WTC11 (cell line): ENCODE measurements around the gene NUP214. TPM values are rescaled to one million over a fixed set of nuclear protein-coding genes. Genes with fewer than 3 reads are reported as not detected.

ENCODE experiments used
- ATAC-seq: fragments of 200-7000 bp; cut with Tn5 transposase; 2 replicates; pipeline ENCODE4 v1.10.0; 2021; ENCODE audit warnings: mild to moderate bottlenecking, moderate library complexity
- CTCF ChIA-PET: fragments of 300-600 bp; sonication (Branson Sonifier 250); formaldehyde crosslinking; loops from one replicate; lab custom pipeline; 2021; ENCODE audit warnings: antibody characterized with exemption; lab: Charles Lee
- POLR2A ChIA-PET: fragments of 350-600 bp; sonication (Branson Sonifier 250); formaldehyde crosslinking; loops from one replicate; lab custom pipeline; 2021; ENCODE audit warnings: antibody characterized with exemption; lab: Charles Lee
- DNase-seq: peaks from one replicate; pipeline ENCODE4 v3.0.0; 2021; ENCODE audit warnings: low spot score
- H3K27ac Mint-ChIP-seq: 2 replicates; pipeline ENCODE4 v1.8.0; 2021; ENCODE audit warnings: mixed read lengths
- H3K27me3 Mint-ChIP-seq: 2 replicates; pipeline ENCODE4 v1.8.0; 2021; ENCODE audit warnings: low read depth, mild to moderate bottlenecking, moderate library complexity, mixed read lengths
- H3K36me3 Mint-ChIP-seq: 2 replicates; pipeline ENCODE4 v1.8.0; 2021; ENCODE audit warnings: mixed read lengths
- H3K4me1 Mint-ChIP-seq: 2 replicates; pipeline ENCODE4 v1.8.0; 2022; ENCODE audit warnings: mixed read lengths
- H3K4me3 Mint-ChIP-seq: 2 replicates; pipeline ENCODE4 v1.8.0; 2021; ENCODE audit warnings: mild to moderate bottlenecking, moderate library complexity, mixed read lengths
- H3K9me3 Mint-ChIP-seq: 2 replicates; pipeline ENCODE4 v1.8.0; 2021; ENCODE audit warnings: mixed read lengths
- AR ChIP-seq: fragments of 250-450 bp; sonication (Bioruptor Pico); IDR thresholded peaks from 2 replicates; pipeline ENCODE4 v1.9.0; 2021; ENCODE audit warnings: mild to moderate bottlenecking
- ATF2 ChIP-seq: sonication (generic); formaldehyde crosslinking; IDR thresholded peaks from 2 replicates; pipeline ENCODE4 v1.8.1; 2022; ENCODE audit warnings: low read depth, missing genetic modification reagents, borderline replicate concordance
- CREB1 ChIP-seq: sonication (generic); formaldehyde crosslinking; IDR thresholded peaks from 2 replicates; pipeline ENCODE4 v1.8.0; 2023; ENCODE audit warnings: mild to moderate bottlenecking, missing genetic modification reagents
- E2F4 ChIP-seq: sonication (generic); formaldehyde crosslinking; IDR thresholded peaks from 2 replicates; pipeline ENCODE4 v1.8.1; 2022; ENCODE audit warnings: low read depth, mild to moderate bottlenecking, moderate library complexity, missing genetic modification reagents, borderline replicate concordance
- EMX1 ChIP-seq: fragments of 250-450 bp; sonication (Bioruptor Pico); IDR thresholded peaks from 2 replicates; pipeline ENCODE4 v1.8.0; 2021; ENCODE audit warnings: mild to moderate bottlenecking
- FOXK1 ChIP-seq: sonication (generic); formaldehyde crosslinking; IDR thresholded peaks from 2 replicates; pipeline ENCODE4 v1.8.0; 2022; ENCODE audit warnings: mild to moderate bottlenecking, moderate library complexity, missing genetic modification reagents
- FOXP4 ChIP-seq: sonication (generic); formaldehyde crosslinking; IDR thresholded peaks from 2 replicates; pipeline ENCODE4 v1.8.0; 2022; ENCODE audit warnings: mild to moderate bottlenecking, missing genetic modification reagents
- GABPB1 ChIP-seq: sonication (generic); formaldehyde crosslinking; IDR thresholded peaks from 2 replicates; pipeline ENCODE4 v1.8.1; 2023; ENCODE audit warnings: mild to moderate bottlenecking, missing genetic modification reagents
- GRHL2 ChIP-seq: fragments of 250-450 bp; sonication (Bioruptor Pico); IDR thresholded peaks from 2 replicates; pipeline ENCODE4 v1.8.0; 2022; ENCODE audit warnings: mild to moderate bottlenecking, moderate library complexity; ENCODE audit not compliant: insufficient replicate concordance, severe bottlenecking
- GTF2I ChIP-seq: fragments of 250-450 bp; sonication (Bioruptor Pico); conservative IDR thresholded peaks from 2 replicates; pipeline ENCODE4 v1.4.0; 2021; ENCODE audit warnings: mild to moderate bottlenecking
- MAX ChIP-seq: sonication (generic); formaldehyde crosslinking; IDR thresholded peaks from 2 replicates; pipeline ENCODE4 v1.8.0; 2022; ENCODE audit warnings: mild to moderate bottlenecking, missing genetic modification reagents
- NFATC4 ChIP-seq: fragments of 250-450 bp; sonication (Bioruptor Pico); IDR thresholded peaks from 2 replicates; pipeline ENCODE4 v1.9.0; 2021; ENCODE audit warnings: mild to moderate bottlenecking
- NFE2L1 ChIP-seq: sonication (generic); formaldehyde crosslinking; IDR thresholded peaks from 2 replicates; pipeline ENCODE4 v1.8.1; 2023; ENCODE audit warnings: missing genetic modification reagents
- NR2C2 ChIP-seq: sonication (generic); formaldehyde crosslinking; IDR thresholded peaks from 2 replicates; pipeline ENCODE4 v1.8.0; 2022; ENCODE audit warnings: mild to moderate bottlenecking, missing genetic modification reagents
- SMAD3 ChIP-seq: sonication (generic); formaldehyde crosslinking; IDR thresholded peaks from 2 replicates; pipeline ENCODE4 v1.8.0; 2022; ENCODE audit warnings: missing genetic modification reagents, mild to moderate bottlenecking, borderline replicate concordance
- TCF7 ChIP-seq: sonication (generic); formaldehyde crosslinking; IDR thresholded peaks from 2 replicates; pipeline ENCODE4 v1.8.0; 2022; ENCODE audit warnings: mild to moderate bottlenecking, low read depth, missing genetic modification reagents, moderate library complexity
- ZNF425 ChIP-seq: fragments of 250-450 bp; sonication (Bioruptor Pico); conservative IDR thresholded peaks from 2 replicates; pipeline ENCODE4 v1.9.0; 2021; ENCODE audit warnings: mild to moderate bottlenecking
- total RNA-seq: library from RNA; stranded (reverse); gene quantifications from 3 replicates; pipeline ENCODE4 v1.2.3, GENCODE V29; 2021

Gene NUP214
- total RNA-seq, 1 experiment from 2014 or later, result 41.8 TPM

GRCh38 chr9:131236161-131236560 is 110.8 kb downstream of the NUP214 start (continued):
- no peak for TF ChIP-seq AR
- no peak for TF ChIP-seq E2F4
- TF ChIP-seq SMAD3 (CRISPR knock-in tag), result no peak

- ATAC-seq (no peak), DNase-seq (no peak)
- peaks cover 21% of the 10 kb centered on the region for H3K4me1 Mint-ChIP-seq
- no peak overlapping the region for H3K4me3 Mint-ChIP-seq
- no peaks in the 10 kb centered on the region for H3K27me3 Mint-ChIP-seq
- ChIA-PET CTCF (interaction anchor here (2.1 to 2.4 kb wide), 2 partner anchors 99 to 100 kb away, joined by 14 to 20 read pairs; no protein-coding TSS in a partner anchor), POLR2A (no interaction called here)
- H3K36me3 Mint-ChIP-seq, result peaks cover 15% of the 10 kb centered on the region
- TF ChIP-seq FOXP4 (CRISPR knock-in tag) (no peak), TCF7 (CRISPR knock-in tag) (no peak), ATF2 (CRISPR knock-in tag) (no peak), ZNF425 (CRISPR knock-in tag) (no peak), NR2C2 (CRISPR knock-in tag) (no peak), NFATC4 (CRISPR knock-in tag) (no peak), GABPB1 (CRISPR knock-in tag) (no peak), FOXK1 (CRISPR knock-in tag) (no peak), GRHL2 (no peak), NFE2L1 (CRISPR knock-in tag) (no peak), GTF2I (CRISPR knock-in tag) (no peak), CREB1 (no peak), MAX (CRISPR knock-in tag) (no peak), EMX1 (CRISPR knock-in tag) (no peak)
- H3K9me3 Mint-ChIP-seq, result no peaks in the 10 kb centered on the region
- no peak overlapping the region for H3K27ac Mint-ChIP-seq
These were observed 111.4 kb downstream of the NUP214 start for GRCh38 chr9:131236761-131237160.
